Fibroblast of lung (primary cell): ENCODE measurements around the gene ADAT1.

Experiments used
- CTCF ChIP-seq, 2 donors: IDR thresholded peaks in 1 of 2; conservative IDR thresholded peaks in 1 of 2; 1 replicate in 1 of 2; 2 replicates in 1 of 2; pipeline ENCODE4 v1.5.1; 2011 to 2012; ENCODE audit warnings: low read length in 2 of 2, control low read depth in 1 of 2, inconsistent platforms in 1 of 2, low read depth in 1 of 2, mild to moderate bottlenecking in 1 of 2
- EZH2 ChIP-seq: IDR thresholded peaks from 2 replicates; pipeline ENCODE4 v1.5.1; 2012; ENCODE audit warnings: low read length, control low read depth, mild to moderate bottlenecking; ENCODE audit errors: missing control alignments

DNA sequence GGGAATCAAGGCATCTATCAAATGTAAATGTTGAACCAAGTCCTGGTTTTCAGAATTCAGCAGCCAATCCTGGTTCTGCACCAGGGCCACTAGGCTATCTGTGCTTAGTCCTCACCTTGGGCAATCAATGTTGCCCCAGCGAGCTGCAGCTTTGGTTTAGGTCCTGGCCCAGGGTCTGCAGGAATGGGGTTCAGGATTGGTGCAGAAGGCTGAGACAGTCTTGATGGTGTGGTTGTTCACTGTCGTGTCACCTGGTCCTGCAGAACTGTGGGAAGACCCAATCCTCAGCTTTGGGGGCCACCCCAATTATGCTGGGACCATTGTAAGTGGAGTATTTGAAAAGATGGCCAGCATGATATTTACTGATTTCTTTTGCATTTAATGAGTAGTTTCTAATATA lies 35.1 kb upstream of the ADAT1 start:
- no peak for TF ChIP-seq CTCF (conservative IDR thresholded peaks at IDR 0.05 in 1 of 2, IDR thresholded peaks at IDR 0.05 in 1 of 2; ENCODE audit: low read depth in 1 of 2, low read length in 2 of 2)
- TF ChIP-seq EZH2 = no peak
